HL-60 (cell line): Measurements from ENCODE around the gene ERC2.

Experiments
- DNase-seq, 2 experiments: peaks; one replicate each; pipeline ENCODE4 v3.0.0-alpha.2; 2010 to 2020; ENCODE audit warnings: low read depth in 1 of 2, low spot score in 1 of 2
- H3K27ac ChIP-seq: fragments of 250-450 bp; sonication (Bioruptor Pico); replicated peaks from 2 replicates; pipeline ENCODE4 v1.5.1; 2020; ENCODE audit warnings: mild to moderate bottlenecking, moderate library complexity
- H3K27me3 ChIP-seq: fragments of 250-450 bp; sonication (Bioruptor Pico); 2 replicates; pipeline ENCODE4 v1.5.1; 2021; ENCODE audit warnings: mild to moderate bottlenecking, moderate library complexity; ENCODE audit not compliant: insufficient read depth, poor library complexity, severe bottlenecking
- H3K4me3 ChIP-seq: replicated peaks from 2 replicates; pipeline ENCODE4 v1.5.1; 2011; ENCODE audit warnings: mild to moderate bottlenecking, control low read depth, low read length; ENCODE audit not compliant: insufficient read depth
- CTCF ChIP-seq: IDR thresholded peaks from one replicate; pipeline ENCODE4 v1.5.1; 2011; ENCODE audit warnings: low read length, control low read depth, inconsistent platforms; ENCODE audit not compliant: insufficient read depth
- GABPA ChIP-seq: IDR thresholded peaks from 2 replicates; pipeline ENCODE4 v1.6.1; 2012; ENCODE audit warnings: low read depth
- POLR2AphosphoS5 ChIP-seq: IDR thresholded peaks from 2 replicates; pipeline ENCODE4 v1.6.1; 2012; ENCODE audit warnings: low read depth
- REST ChIP-seq: IDR thresholded peaks from 2 replicates; pipeline ENCODE4 v1.6.1; 2012; ENCODE audit warnings: low read depth; ENCODE audit not compliant: insufficient replicate concordance
- SPI1 ChIP-seq: IDR thresholded peaks from 2 replicates; pipeline ENCODE4 v1.6.1; 2012; ENCODE audit warnings: low read depth, mild to moderate bottlenecking, borderline replicate concordance

The ERC2 gene

GRCh38 chr3:55934771-55935170 lies 533.5 kb downstream of the ERC2 start:
- DNase-seq, result no peak
- Histone ChIP-seq H3K27me3 (no peaks in the 10 kb centered on the region), H3K4me3 (no peak overlapping the region), H3K27ac (no peak overlapping the region)
- TF ChIP-seq CTCF (no peak), REST (no peak), SPI1 (no peak), GABPA (no peak), POLR2AphosphoS5 (no peak)

GRCh38 chr3:55929154-55929869 lies 539.0 kb downstream of the ERC2 start:
- DNase-seq, result no peak
- no peak for TF ChIP-seq GABPA
- TF ChIP-seq SPI1, result no peak
- no peak for TF ChIP-seq POLR2AphosphoS5
- no peak for TF ChIP-seq CTCF
- no peak for TF ChIP-seq REST
- H3K27me3 ChIP-seq, result no peaks in the 10 kb centered on the region

GRCh38 chr3:55923626-55924025 lies 544.6 kb downstream of the ERC2 start:
- no peak overlapping the region for H3K4me3 ChIP-seq
- no peak overlapping the region for H3K27ac ChIP-seq
- H3K27me3 ChIP-seq, result no peaks in the 10 kb centered on the region
- TF ChIP-seq REST (no peak), CTCF (no peak), GABPA (no peak), SPI1 (no peak), POLR2AphosphoS5 (no peak)
- no peak for DNase-seq

More at GRCh38 chr3:55929154-55929869, 539.0 kb downstream of the ERC2 start:
- no peak overlapping the region for H3K27ac ChIP-seq
- no peak overlapping the region for H3K4me3 ChIP-seq
